Body of pancreas (tissue), 4 donors: ENCODE data around the gene SVIL. TPM values are rescaled to one million over a fixed set of nuclear protein-coding genes. Genes with fewer than 3 reads are reported as not detected.
A peak's percentile ranks its signal among the peaks of the same experiment; 100 is the strongest.

Source experiments
- ATAC-seq: fragments of 150-250 bp; one replicate; pipeline ENCODE4 v1.9.1; 2016
- DNase-seq, 4 donors: peaks; one replicate each; pipeline ENCODE4 v3.0.0-alpha.2; 2019
- H3K27ac ChIP-seq, 4 donors: fragments of 200-600 bp; sonication (generic); 1 replicate in 3 of 4; 2 replicates in 1 of 4; pipeline versions ENCODE4 v1.5.1 to v1.6.1; 2016 to 2019; ENCODE audit warnings: mild to moderate bottlenecking in 1 of 4, mixed read lengths in 1 of 4, moderate library complexity in 1 of 4
- H3K27me3 ChIP-seq, 2 donors: fragments of 200-600 bp; sonication (generic); one replicate each; pipeline ENCODE4 v1.6.0; 2016; ENCODE audit warnings: mild to moderate bottlenecking in 1 of 2
- H3K36me3 ChIP-seq, 2 donors: fragments of 200-600 bp; sonication (generic); replicated peaks in 1 of 2; 2 replicates each; pipeline ENCODE4 v1.5.1; 2016; ENCODE audit warnings: low read depth in 2 of 2; ENCODE audit not compliant: insufficient read depth in 1 of 2
- H3K4me1 ChIP-seq: fragments of 200-600 bp; sonication (generic); one replicate; pipeline ENCODE4 v1.6.0; 2016
- H3K4me3 ChIP-seq, 2 donors: fragments of 200-600 bp; sonication (generic); 1 replicate in 1 of 2; 2 replicates in 1 of 2; pipeline ENCODE4 v1.5.1; 2016 to 2019
- H3K9me3 ChIP-seq, 3 donors: fragments of 200-600 bp; sonication (generic); 1 replicate in 2 of 3; 2 replicates in 1 of 3; pipeline ENCODE4 v1.5.1; 2016
- CTCF ChIP-seq, 7 experiments: fragments of 450-650 bp in 4 of 7; fragments of 200-600 bp in 3 of 7; sonication (generic) in 3 of 7; IDR thresholded peaks; one replicate each; pipeline ENCODE4 v1.5.1; 2016 to 2019; ENCODE audit warnings: antibody characterized with exemption in 7 of 7
- POLR2A ChIP-seq, 3 donors: fragments of 450-650 bp; IDR thresholded peaks; one replicate each; pipeline ENCODE4 v1.6.1; 2016; ENCODE audit warnings: antibody characterized with exemption in 3 of 3, mild to moderate bottlenecking in 2 of 3
- WGBS, 2 donors: methylation state at CpG; one replicate each; pipeline ENCODE4 v1.1.5; 2017; 5-methylcytosine and 5-hydroxymethylcytosine counted together
- intact Hi-C: fragments of 100-400 bp; cut with DNase I; formaldehyde crosslinking; loops from one replicate; pipeline ENCODE4 v1.15.1; 2023
- total RNA-seq, 2 donors: library from RNA; depleted of rRNA; stranded (reverse); fragments of >200 nt; gene quantifications; one replicate each; pipeline ENCODE4 v1.1.0, GENCODE V29; 2016

SVIL gene
- total RNA-seq, 2 donors from 2014 or later: 25.4 to 41.2 TPM

DNA sequence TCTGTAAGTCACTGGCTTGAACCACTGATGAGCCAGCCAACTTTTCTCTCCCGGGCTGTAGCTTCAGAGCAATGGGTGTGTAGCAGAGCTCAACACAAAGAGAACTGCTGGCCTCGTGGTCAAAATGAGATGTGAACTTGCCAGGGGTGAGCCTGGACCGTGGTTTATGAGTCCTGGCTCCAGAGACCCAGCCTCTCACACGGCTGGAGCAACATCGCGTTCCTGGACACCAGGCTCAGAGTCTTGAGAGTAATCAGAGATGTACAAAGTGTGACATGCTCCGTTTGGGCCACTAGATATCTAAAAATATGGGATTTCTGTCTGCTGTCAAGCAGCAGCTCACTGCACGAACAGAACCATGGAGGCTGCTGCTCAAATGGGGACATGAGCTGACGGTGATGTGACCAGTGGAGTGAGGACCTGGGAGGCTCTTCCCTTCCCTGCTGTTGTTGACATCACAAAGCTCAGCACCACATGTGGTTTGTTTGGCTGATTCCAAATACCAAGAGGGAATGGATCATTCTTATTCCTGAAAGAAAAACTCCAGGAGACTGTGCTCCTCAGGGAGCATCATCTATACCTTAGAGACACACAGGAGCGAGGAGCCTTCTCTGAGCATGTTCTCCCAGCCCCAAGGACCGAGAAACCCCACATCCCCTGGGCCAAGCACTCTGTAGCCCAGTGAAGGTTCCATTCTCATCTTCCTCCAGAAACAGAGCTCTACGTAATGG, 9.2 kb upstream of the SVIL start:
- peaks cover 16% of the 10 kb centered on the region for H3K4me1 ChIP-seq
- no peaks in the 10 kb centered on the region for H3K9me3 ChIP-seq
- no peak overlapping the region for H3K27ac ChIP-seq
- H3K36me3 ChIP-seq: no peaks in the 10 kb centered on the region
- WGBS, 2 donors: 69 to 82% methylated on average over 9 to 12 of the region's 12 CpGs
- no peak for ATAC-seq
- intact Hi-C loops: no loop called here
- no peaks in the 10 kb centered on the region for H3K27me3 ChIP-seq
- TF ChIP-seq CTCF (IDR thresholded peaks at IDR 0.05) (no peak), POLR2A (IDR thresholded peaks at IDR 0.05) (no peak)
- peak in 2 of 4 donors; percentile 23 to 41 for DNase-seq
- no peak overlapping the region for H3K4me3 ChIP-seq

DNA sequence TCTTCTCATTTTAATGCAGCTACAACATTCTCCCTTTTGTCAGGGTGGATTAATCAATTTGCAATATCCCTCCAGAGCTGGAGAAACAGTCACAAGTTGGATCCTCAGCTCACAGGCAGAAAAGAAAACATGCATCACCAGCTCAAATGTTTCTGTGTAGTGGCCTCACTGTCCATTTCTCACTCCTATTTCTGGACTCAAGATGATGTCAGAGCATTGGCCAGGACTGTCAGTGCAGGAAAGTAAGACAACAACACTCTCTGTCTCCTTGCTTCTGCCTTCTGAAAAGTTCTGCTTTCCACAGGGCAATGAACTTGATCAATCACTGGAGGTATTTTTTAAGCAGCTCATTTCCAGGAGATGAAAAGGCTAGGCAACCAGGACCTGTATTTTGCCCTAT, 8.2 kb upstream of the SVIL start:
- Histone ChIP-seq H3K4me3 (no peak overlapping the region), H3K27me3 (no peaks in the 10 kb centered on the region), H3K36me3 (no peaks in the 10 kb centered on the region), H3K9me3 (no peaks in the 10 kb centered on the region), H3K4me1 (peaks cover 7% of the 10 kb centered on the region), H3K27ac (no peak overlapping the region)
- TF ChIP-seq POLR2A (IDR thresholded peaks at IDR 0.05) (no peak), CTCF (IDR thresholded peaks at IDR 0.05) (no peak)
- peak in 1 of 4 donors; percentile 27 for DNase-seq
- ATAC-seq: no peak
- intact Hi-C loops: no loop called here

DNA sequence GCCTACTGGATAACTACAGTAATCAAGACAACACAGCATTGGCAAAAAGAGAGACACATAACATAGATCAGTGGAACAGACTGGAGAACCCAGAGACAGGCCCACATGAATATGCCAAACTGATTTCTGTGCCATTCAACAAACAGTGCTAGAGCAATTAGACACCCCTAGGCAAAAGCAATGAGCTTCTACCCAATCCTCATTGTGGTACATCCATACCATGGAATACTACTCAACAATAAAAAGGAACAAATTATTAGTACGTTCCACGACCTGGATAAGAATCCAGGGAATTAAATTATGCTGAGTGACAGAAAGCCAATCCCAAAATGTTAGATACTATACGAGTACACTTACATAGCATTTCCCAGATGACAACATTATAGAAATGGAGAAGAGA, 2.8 kb upstream of the SVIL start:
- no peak overlapping the region for H3K4me3 ChIP-seq
- no peak for TF ChIP-seq CTCF (IDR thresholded peaks at IDR 0.05)
- TF ChIP-seq POLR2A (IDR thresholded peaks at IDR 0.05): no peak
- peaks cover 15% of the 10 kb centered on the region for H3K4me1 ChIP-seq
- 94% methylated on average over 3 of the region's 3 CpGs for WGBS, 2 donors
- no peaks in the 10 kb centered on the region for H3K36me3 ChIP-seq
- ATAC-seq (no peak), DNase-seq (no peak)
- no peaks in the 10 kb centered on the region for H3K27me3 ChIP-seq
- intact Hi-C loops: no loop called here
- H3K27ac ChIP-seq: no peak overlapping the region
- no peaks in the 10 kb centered on the region for H3K9me3 ChIP-seq

DNA sequence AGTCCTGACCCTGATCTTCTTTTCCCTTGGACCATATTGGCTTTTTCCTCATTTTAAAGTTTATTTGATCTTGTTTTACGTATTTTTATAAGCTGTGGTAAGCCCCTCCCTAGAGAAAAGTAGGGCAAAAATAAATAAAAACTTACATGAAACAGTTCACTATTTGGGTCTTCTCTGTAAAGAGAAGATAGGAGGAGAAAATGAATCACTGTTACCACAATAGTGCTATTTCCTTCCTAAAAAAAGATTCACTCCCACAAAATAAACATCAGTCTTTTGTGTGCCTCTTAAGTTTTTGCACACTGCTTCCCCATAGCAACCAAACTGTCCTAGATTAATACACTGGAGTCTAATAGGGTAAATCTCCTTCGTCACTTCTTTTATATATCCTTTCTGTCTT, 1.4 kb upstream of the SVIL start:
- Histone ChIP-seq H3K4me3 (no peak overlapping the region), H3K36me3 (no peaks in the 10 kb centered on the region), H3K27me3 (no peaks in the 10 kb centered on the region), H3K4me1 (peaks cover 15% of the 10 kb centered on the region), H3K9me3 (no peaks in the 10 kb centered on the region), H3K27ac (peak overlapping the region in 3 of 4 donors; percentile 48 to 80 (median 55))
- ATAC-seq (no peak), DNase-seq (no peak)
- 66 to 71% methylated on average over 2 of the region's 2 CpGs for WGBS, 2 donors
- intact Hi-C loops: no loop called here
- TF ChIP-seq POLR2A (IDR thresholded peaks at IDR 0.05): no peak
- no peak for TF ChIP-seq CTCF (IDR thresholded peaks at IDR 0.05)

GRCh38 chr10:29635711-29636144, 957 bp upstream of the SVIL start:
- DNase-seq (no peak), ATAC-seq (peak; percentile 51)
- no peak overlapping the region for H3K4me3 ChIP-seq
- peaks cover 20% of the 10 kb centered on the region for H3K4me1 ChIP-seq
- no peaks in the 10 kb centered on the region for H3K27me3 ChIP-seq
- peak overlapping the region in 3 of 4 donors; percentile 48 to 80 (median 55) for H3K27ac ChIP-seq
- H3K36me3 ChIP-seq: no peaks in the 10 kb centered on the region
- no peaks in the 10 kb centered on the region for H3K9me3 ChIP-seq
- WGBS, 2 donors: 49 to 52% methylated on average over 4 of the region's 4 CpGs
- TF ChIP-seq POLR2A (IDR thresholded peaks at IDR 0.05) (no peak), CTCF (IDR thresholded peaks at IDR 0.05) (no peak)
- intact Hi-C loops: no loop called here
